HEK293T (cell line): ENCODE results near the gene NEK8.

Experiments
- FOXM1 ChIP-seq: fragments of 450-650 bp; IDR thresholded peaks from 2 replicates; pipeline ENCODE4 v1.6.1; 2017; ENCODE audit warnings: mild to moderate bottlenecking, borderline replicate concordance
- SP1 ChIP-seq: fragments of 450-650 bp; IDR thresholded peaks from 2 replicates; pipeline ENCODE4 v1.6.1; 2017

DNA sequence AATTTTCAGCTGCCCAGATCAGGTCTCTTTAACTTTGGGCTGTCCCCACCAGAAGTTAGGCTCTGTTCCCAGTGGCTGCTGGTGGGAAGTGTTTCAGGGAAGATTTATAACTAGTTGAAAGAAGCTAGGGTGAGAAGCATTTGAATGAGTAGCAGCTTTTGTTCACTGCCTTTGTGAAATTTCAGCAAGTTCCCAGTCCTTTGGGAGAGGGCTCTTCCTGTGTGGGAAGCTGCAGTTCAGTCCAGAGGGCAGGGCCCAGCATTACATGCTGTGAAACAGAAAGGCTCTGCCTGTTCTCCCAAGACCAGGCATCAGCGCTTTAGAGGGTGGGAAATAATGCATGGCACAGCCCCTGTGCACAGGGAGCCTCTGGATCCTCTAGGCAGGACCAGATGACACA, 34.7 kb upstream of the NEK8 start:
- TF ChIP-seq SP1 (no peak), FOXM1 (no peak)
